Mesenchymal stem cell (in vitro differentiated cells and primary cell): ENCODE measurements around the gene CDH23.

ENCODE experiments used
- DNase-seq: peaks from one replicate; pipeline ENCODE4 v3.0.0-alpha.2; 2013
- H2AFZ ChIP-seq: one replicate; pipeline ENCODE4 v1.6.1; 2013; ENCODE audit warnings: low read depth, mild to moderate bottlenecking, control low read depth, inconsistent platforms, low read length, moderate library complexity
- H2AK5ac ChIP-seq: 2 replicates; pipeline ENCODE4 v1.6.1; 2013; ENCODE audit warnings: low read length, moderate library complexity, mild to moderate bottlenecking, inconsistent platforms; ENCODE audit not compliant: severe bottlenecking
- H2BK120ac ChIP-seq: one replicate; pipeline ENCODE4 v1.6.1; 2013; ENCODE audit warnings: low read depth, mild to moderate bottlenecking, inconsistent platforms, low read length, moderate library complexity
- H2BK12ac ChIP-seq, 2 experiments: one replicate each; pipeline ENCODE4 v1.6.1; 2013; ENCODE audit warnings: inconsistent platforms in 2 of 2, low read length in 2 of 2, mild to moderate bottlenecking in 2 of 2, moderate library complexity in 2 of 2, control low read depth in 1 of 2
- H2BK15ac ChIP-seq: one replicate; pipeline ENCODE4 v1.6.1; 2013; ENCODE audit warnings: mild to moderate bottlenecking, low read depth, inconsistent platforms; ENCODE audit not compliant: poor library complexity, severe bottlenecking
- H2BK5ac ChIP-seq: 2 replicates; pipeline ENCODE4 v1.6.1; 2013; ENCODE audit warnings: low read depth, mild to moderate bottlenecking, low read length, control low read depth, inconsistent platforms; ENCODE audit not compliant: poor library complexity, severe bottlenecking
- H3K14ac ChIP-seq, 2 experiments: one replicate each; pipeline ENCODE4 v1.6.1; 2013; ENCODE audit warnings: inconsistent platforms in 2 of 2, low read length in 2 of 2, control low read depth in 1 of 2, mild to moderate bottlenecking in 1 of 2, moderate library complexity in 1 of 2
- H3K18ac ChIP-seq, 2 experiments: one replicate each; pipeline ENCODE4 v1.6.1; 2013; ENCODE audit warnings: inconsistent platforms in 2 of 2, low read length in 2 of 2, control low read depth in 1 of 2, low read depth in 1 of 2, mild to moderate bottlenecking in 1 of 2
- H3K23ac ChIP-seq, 2 experiments: one replicate each; pipeline ENCODE4 v1.6.1; 2013; ENCODE audit warnings: inconsistent platforms in 2 of 2, low read length in 2 of 2, mild to moderate bottlenecking in 2 of 2, moderate library complexity in 2 of 2, control low read depth in 1 of 2
- H3K27ac ChIP-seq: 2 replicates; pipeline ENCODE4 v1.5.1; 2013; ENCODE audit warnings: mild to moderate bottlenecking, moderate library complexity, low read length, control low read depth, inconsistent platforms; ENCODE audit not compliant: poor library complexity, severe bottlenecking
- H3K27me3 ChIP-seq, 2 experiments: 2 replicates each; pipeline versions ENCODE4 v1.6.1 to v1.7.0; 2013; ENCODE audit warnings: low read length in 2 of 2, mild to moderate bottlenecking in 2 of 2, moderate library complexity in 2 of 2, control low read depth in 1 of 2, inconsistent platforms in 1 of 2; ENCODE audit not compliant: control insufficient read depth in 1 of 2, insufficient read depth in 1 of 2
- H3K36me3 ChIP-seq, 2 experiments: 2 replicates each; pipeline versions ENCODE4 v1.6.1 to v1.7.0; 2013; ENCODE audit warnings: low read length in 2 of 2, control low read depth in 1 of 2, inconsistent platforms in 1 of 2, low read depth in 1 of 2, mild to moderate bottlenecking in 1 of 2; ENCODE audit not compliant: insufficient read depth in 2 of 2, control insufficient read depth in 1 of 2
- H3K4ac ChIP-seq, 2 experiments: one replicate each; pipeline ENCODE4 v1.6.1; 2013; ENCODE audit warnings: inconsistent platforms in 2 of 2, low read length in 2 of 2, mild to moderate bottlenecking in 2 of 2, moderate library complexity in 2 of 2, control low read depth in 1 of 2, low read depth in 1 of 2
- H3K4me1 ChIP-seq: 2 replicates; pipeline ENCODE4 v1.6.1; 2013; ENCODE audit warnings: low read depth, low read length, control low read depth; ENCODE audit not compliant: control insufficient read depth, insufficient read depth
- H3K4me2 ChIP-seq: 2 replicates; pipeline ENCODE4 v1.6.1; 2013; ENCODE audit warnings: low read length, mild to moderate bottlenecking, inconsistent platforms; ENCODE audit not compliant: poor library complexity, severe bottlenecking
- H3K4me3 ChIP-seq, 2 experiments: 2 replicates each; pipeline versions ENCODE4 v1.5.1 to v1.7.0; 2013; ENCODE audit warnings: low read length in 2 of 2, mild to moderate bottlenecking in 2 of 2, control low read depth in 1 of 2, low read depth in 1 of 2; ENCODE audit not compliant: insufficient read depth in 1 of 2
- H3K79me1 ChIP-seq: replicated peaks from 2 replicates; pipeline ENCODE4 v1.6.1; 2013; ENCODE audit warnings: mild to moderate bottlenecking, control low read depth, low read length, inconsistent platforms; ENCODE audit not compliant: poor library complexity, severe bottlenecking
- H3K9ac ChIP-seq: 2 replicates; pipeline ENCODE4 v1.7.0; 2013; ENCODE audit warnings: mild to moderate bottlenecking, low read length, moderate library complexity
- H3K9me3 ChIP-seq: 2 replicates; pipeline ENCODE4 v1.7.0; 2013; ENCODE audit warnings: mild to moderate bottlenecking, low read length; ENCODE audit not compliant: control insufficient read depth
- H4K8ac ChIP-seq: one replicate; pipeline ENCODE4 v1.6.1; 2013; ENCODE audit warnings: inconsistent platforms, mild to moderate bottlenecking, low read length, moderate library complexity
- H4K91ac ChIP-seq: one replicate; pipeline ENCODE4 v1.6.1; 2013; ENCODE audit warnings: mild to moderate bottlenecking, low read length, inconsistent platforms
- WGBS: methylation state at CpG from one replicate; pipeline ENCODE4 v1.1.7; 2013; ENCODE audit warnings: mixed read lengths; 5-methylcytosine and 5-hydroxymethylcytosine counted together

CDH23 gene

GRCh38 chr10:71703577-71703976, 306.9 kb downstream of the CDH23 start:
- H3K36me3 ChIP-seq = no peaks in the 10 kb centered on the region
- no peak overlapping the region for H3K9ac ChIP-seq
- H2AFZ ChIP-seq = no peak overlapping the region
- no peak overlapping the region for H3K4ac ChIP-seq
- no peak overlapping the region for H3K4me2 ChIP-seq
- H4K91ac ChIP-seq = no peak overlapping the region
- H2BK12ac ChIP-seq = no peak overlapping the region
- no peaks in the 10 kb centered on the region for H3K79me1 ChIP-seq
- peaks cover 54 to 67% of the 10 kb centered on the region in 2 experiments for H3K27me3 ChIP-seq
- no peak overlapping the region for H3K27ac ChIP-seq
- H3K4me3 ChIP-seq = no peak overlapping the region
- 85% methylated on average over 11 of the region's 11 CpGs for WGBS
- H3K18ac ChIP-seq = no peak overlapping the region
- H3K14ac ChIP-seq = no peak overlapping the region
- no peak overlapping the region for H2AK5ac ChIP-seq
- H3K4me1 ChIP-seq = no peaks in the 10 kb centered on the region
- no peak overlapping the region for H2BK15ac ChIP-seq
- H3K9me3 ChIP-seq = no peaks in the 10 kb centered on the region
- no peak overlapping the region for H3K23ac ChIP-seq
- no peak overlapping the region for H4K8ac ChIP-seq
- no peak overlapping the region for H2BK120ac ChIP-seq
- H2BK5ac ChIP-seq = no peak overlapping the region
- no peak for DNase-seq

- H3K9ac ChIP-seq = no peak overlapping the region
- H4K8ac ChIP-seq = no peak overlapping the region
- H3K23ac ChIP-seq = no peak overlapping the region
- DNase-seq = no peak
- H2AFZ ChIP-seq = no peak overlapping the region
- no peak overlapping the region for H2AK5ac ChIP-seq
- H2BK120ac ChIP-seq = no peak overlapping the region
- peak overlapping the region; percentile 11 for H4K91ac ChIP-seq
- no peak overlapping the region for H2BK12ac ChIP-seq
- no peak overlapping the region for H3K18ac ChIP-seq
- no peak overlapping the region for H3K27ac ChIP-seq
- H3K9me3 ChIP-seq = no peaks in the 10 kb centered on the region
- no peaks in the 10 kb centered on the region for H3K36me3 ChIP-seq
- no peak overlapping the region for H3K4me2 ChIP-seq
- H3K4ac ChIP-seq = no peak overlapping the region
- H3K14ac ChIP-seq = no peak overlapping the region
- H2BK15ac ChIP-seq = no peak overlapping the region
- H3K4me3 ChIP-seq = no peak overlapping the region
- no peaks in the 10 kb centered on the region for H3K79me1 ChIP-seq
- no peak overlapping the region for H2BK5ac ChIP-seq
- no peaks in the 10 kb centered on the region for H3K4me1 ChIP-seq
- 95% methylated on average over 18 of the region's 18 CpGs for WGBS
- H3K27me3 ChIP-seq = peaks cover 46 to 67% of the 10 kb centered on the region in 2 experiments
These were observed 308.1 kb downstream of the CDH23 start for GRCh38 chr10:71704816-71705215.

- Histone ChIP-seq H3K4me3 (no peak overlapping the region), H2BK12ac (no peak overlapping the region), H3K9ac (no peak overlapping the region), H3K14ac (no peak overlapping the region), H2BK120ac (no peak overlapping the region), H3K27me3 (peaks cover 40 to 69% of the 10 kb centered on the region in 2 experiments), H4K8ac (no peak overlapping the region), H3K36me3 (no peaks in the 10 kb centered on the region), H2BK15ac (no peak overlapping the region), H2BK5ac (no peak overlapping the region), H3K27ac (no peak overlapping the region), H3K4me1 (no peaks in the 10 kb centered on the region), H3K79me1 (no peaks in the 10 kb centered on the region), H2AK5ac (no peak overlapping the region), H4K91ac (no peak overlapping the region), H3K4me2 (no peak overlapping the region), H3K18ac (no peak overlapping the region), H2AFZ (no peak overlapping the region), H3K23ac (no peak overlapping the region), H3K4ac (no peak overlapping the region), H3K9me3 (no peaks in the 10 kb centered on the region)
- no peak for DNase-seq
- WGBS = 36% methylated on average over 2 of the region's 2 CpGs
These were observed 308.9 kb downstream of the CDH23 start for GRCh38 chr10:71705582-71705981.

- Histone ChIP-seq H2BK120ac (no peak overlapping the region), H3K27ac (no peak overlapping the region), H4K91ac (no peak overlapping the region), H3K36me3 (no peaks in the 10 kb centered on the region), H3K18ac (no peak overlapping the region), H3K23ac (no peak overlapping the region), H2BK5ac (no peak overlapping the region), H2BK12ac (no peak overlapping the region), H3K4me2 (no peak overlapping the region), H3K14ac (no peak overlapping the region), H4K8ac (no peak overlapping the region), H3K4me3 (no peak overlapping the region), H3K9ac (no peak overlapping the region), H3K4ac (no peak overlapping the region), H2BK15ac (no peak overlapping the region), H3K79me1 (no peaks in the 10 kb centered on the region), H3K4me1 (peaks cover 5% of the 10 kb centered on the region), H2AFZ (no peak overlapping the region), H2AK5ac (no peak overlapping the region), H3K9me3 (no peaks in the 10 kb centered on the region), H3K27me3 (peaks cover 31 to 65% of the 10 kb centered on the region in 2 experiments)
- no peak for DNase-seq
- WGBS = 88% methylated on average over 35 of the region's 35 CpGs
These were observed 309.7 kb downstream of the CDH23 start for GRCh38 chr10:71706216-71707121.
